LNCAP (cell line): ENCODE data around the gene WDR33.

Experiments used
- TF ChIP-seq, protein P1 (sequence below): fragments of 450-650 bp; IDR thresholded peaks from 2 replicates; pipeline ENCODE4 v1.5.1; 2017; ENCODE audit warnings: mild to moderate bottlenecking

Gene WDR33

DNA sequence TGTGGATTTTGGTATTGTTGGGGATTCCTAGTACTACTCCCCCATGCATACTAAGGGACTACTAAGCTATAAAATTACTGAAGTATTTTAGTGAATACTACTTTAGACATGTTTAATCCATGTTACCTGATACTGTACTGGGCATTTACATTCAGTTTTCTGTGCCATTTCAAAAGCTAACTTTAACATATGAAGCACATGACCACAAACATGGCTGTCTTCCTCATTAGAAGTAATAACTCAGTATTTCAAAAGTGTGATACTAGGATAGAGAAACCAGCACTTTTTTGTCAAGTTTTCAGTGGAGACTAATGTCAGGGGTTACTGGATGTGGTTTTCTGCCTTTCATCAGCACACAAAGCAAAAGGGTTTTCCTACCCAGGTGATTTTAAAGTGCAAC is 27.9 kb downstream of the WDR33 start:
- TF ChIP-seq, protein P1, sequence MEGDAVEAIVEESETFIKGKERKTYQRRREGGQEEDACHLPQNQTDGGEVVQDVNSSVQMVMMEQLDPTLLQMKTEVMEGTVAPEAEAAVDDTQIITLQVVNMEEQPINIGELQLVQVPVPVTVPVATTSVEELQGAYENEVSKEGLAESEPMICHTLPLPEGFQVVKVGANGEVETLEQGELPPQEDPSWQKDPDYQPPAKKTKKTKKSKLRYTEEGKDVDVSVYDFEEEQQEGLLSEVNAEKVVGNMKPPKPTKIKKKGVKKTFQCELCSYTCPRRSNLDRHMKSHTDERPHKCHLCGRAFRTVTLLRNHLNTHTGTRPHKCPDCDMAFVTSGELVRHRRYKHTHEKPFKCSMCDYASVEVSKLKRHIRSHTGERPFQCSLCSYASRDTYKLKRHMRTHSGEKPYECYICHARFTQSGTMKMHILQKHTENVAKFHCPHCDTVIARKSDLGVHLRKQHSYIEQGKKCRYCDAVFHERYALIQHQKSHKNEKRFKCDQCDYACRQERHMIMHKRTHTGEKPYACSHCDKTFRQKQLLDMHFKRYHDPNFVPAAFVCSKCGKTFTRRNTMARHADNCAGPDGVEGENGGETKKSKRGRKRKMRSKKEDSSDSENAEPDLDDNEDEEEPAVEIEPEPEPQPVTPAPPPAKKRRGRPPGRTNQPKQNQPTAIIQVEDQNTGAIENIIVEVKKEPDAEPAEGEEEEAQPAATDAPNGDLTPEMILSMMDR = no peak

GRCh38 chr2:127778850-127779249 is 32.1 kb downstream of the WDR33 start:
- TF ChIP-seq, protein P1 = no peak

DNA sequence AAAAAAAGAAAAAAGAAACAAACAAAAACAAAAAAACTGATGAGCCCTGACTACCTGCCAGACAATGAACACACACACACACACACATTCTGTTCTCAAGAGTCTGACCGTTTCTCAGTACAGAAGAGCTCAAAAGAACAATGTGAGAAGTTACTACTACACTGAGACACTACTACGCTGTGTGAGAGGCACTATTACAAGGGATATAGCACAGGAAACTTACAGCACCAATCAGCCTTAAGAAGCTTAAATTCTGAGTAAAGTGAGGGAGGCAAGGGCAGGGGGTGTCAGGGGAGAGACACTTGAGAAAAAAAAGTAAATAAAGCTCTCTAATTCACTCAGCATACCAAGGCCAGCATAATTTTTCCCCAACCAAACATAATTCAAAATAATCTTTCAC is 32.5 kb downstream of the WDR33 start:
- TF ChIP-seq, protein P1 = no peak

DNA sequence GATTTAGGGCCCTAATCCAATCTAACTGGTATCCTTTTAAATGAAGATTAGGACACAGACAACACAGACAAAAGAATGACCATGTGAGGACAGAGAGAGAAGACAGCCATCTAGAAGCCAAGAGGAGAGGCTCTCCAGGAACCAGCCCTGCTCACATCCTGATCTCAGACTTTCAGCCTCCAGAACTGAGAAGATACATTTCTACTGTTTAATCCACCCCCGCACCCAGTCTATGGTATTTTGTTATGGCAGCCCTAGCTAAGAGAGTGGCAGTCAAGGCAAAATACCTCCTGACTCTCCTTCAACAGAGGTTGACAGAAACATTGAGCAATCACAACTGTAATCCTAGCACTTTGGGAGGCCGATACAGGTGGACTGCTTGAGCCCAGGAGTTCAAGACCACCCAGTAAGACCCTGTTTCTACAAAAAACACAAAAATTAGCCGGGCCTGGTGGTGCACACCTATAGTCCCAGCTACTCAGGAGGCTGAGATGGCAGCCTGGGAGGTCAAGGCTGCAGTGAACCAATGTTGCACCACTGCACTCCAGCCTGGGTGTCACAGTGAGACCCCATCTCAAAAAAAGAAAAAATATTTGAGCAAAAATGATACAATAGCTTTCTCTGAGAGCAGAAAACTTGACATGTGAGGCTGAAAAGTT is 34.7 kb downstream of the WDR33 start:
- TF ChIP-seq, protein P1 = no peak

DNA sequence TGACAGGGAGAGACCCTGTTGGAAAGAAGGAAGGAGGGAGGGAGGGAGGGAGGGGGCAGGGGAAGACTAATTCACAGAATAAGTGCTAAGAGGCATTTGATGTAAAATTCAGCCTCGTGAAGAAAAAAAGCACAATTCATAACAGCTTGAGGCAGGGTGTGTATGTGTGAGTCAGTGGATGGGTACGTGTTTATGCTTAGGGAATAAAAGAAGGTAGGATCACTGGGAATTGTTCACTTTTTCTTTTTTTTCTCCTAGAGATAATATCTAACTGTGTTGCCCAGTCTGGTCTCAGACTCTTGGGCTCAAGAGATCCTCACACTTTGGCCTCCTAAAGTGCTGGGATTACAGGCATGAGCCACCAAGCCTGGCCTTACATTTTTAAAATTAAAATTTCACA is 39.2 kb downstream of the WDR33 start:
- TF ChIP-seq, protein P1 = no peak

DNA sequence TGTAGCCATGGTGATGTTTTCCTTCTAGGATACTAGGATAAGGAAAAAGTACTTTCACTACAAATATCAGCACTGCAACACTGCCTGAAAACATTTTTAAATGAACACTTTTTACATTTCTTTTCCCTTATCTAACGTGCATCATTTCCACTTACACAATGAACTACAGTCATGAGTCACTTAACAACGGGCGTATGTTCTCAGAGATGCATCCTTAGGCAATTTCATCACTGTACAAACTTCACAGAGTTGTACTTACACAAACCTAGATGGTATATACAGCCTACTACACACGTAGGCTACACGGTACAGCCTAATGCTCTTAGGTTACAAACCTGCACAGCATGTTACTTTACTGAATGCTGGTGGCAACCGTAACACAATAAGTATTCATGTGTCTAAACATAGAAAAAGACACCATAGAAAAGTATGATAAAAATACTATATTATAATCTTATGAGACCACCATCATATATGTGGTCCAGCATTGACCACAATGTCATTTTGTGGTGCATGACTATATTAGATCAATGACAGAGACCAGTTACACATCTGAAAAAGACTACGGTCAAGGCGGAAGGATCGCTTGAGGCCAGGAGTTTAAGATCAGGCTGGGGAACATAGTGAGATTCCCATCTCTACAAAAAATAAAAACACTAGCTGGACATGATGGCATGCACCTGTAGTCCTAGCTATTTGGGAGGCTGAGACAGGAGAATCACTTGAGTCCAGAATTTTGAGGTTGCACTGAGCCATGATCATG is 39.8 kb downstream of the WDR33 start:
- TF ChIP-seq, protein P1 = no peak

DNA sequence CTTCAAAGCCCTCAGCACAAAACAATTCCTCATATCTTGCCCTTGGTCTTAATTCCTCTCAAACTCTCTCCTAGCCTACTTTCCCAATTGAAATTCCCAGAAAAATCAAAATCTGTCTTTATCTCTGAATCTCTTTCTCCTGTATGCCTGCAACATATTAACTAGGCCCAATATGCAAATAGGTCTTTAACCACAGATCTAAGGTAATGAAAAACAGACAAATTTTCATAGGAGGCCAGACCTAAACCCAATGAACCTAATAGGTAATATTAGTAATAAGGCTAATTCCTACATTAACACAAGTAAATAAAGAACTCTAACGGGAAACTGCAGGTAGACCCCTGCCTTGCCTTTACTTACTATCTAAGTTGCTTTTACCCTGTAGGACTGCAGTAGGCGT is 41.4 kb downstream of the WDR33 start:
- TF ChIP-seq, protein P1 = no peak
